GM21367 (cell line): ENCODE measurements around the gene ADCY5.

ENCODE experiments used
- ATAC-seq: cut with Tn5 transposase; IDR thresholded peaks from one replicate; pipeline ENCODE4 v1.9.1; 2021; ENCODE audit not compliant: unreplicated experiment

ADCY5 gene

GRCh38 chr3:123290962-123291361 is 157.9 kb downstream of the ADCY5 start:
- no peak for ATAC-seq

- no peak for ATAC-seq
These were observed 158.6 kb downstream of the ADCY5 start for GRCh38 chr3:123290107-123290930.

GRCh38 chr3:123289391-123290106 is 159.3 kb downstream of the ADCY5 start:
- no peak for ATAC-seq

GRCh38 chr3:123287962-123288302 is 161.0 kb downstream of the ADCY5 start:
- no peak for ATAC-seq

GRCh38 chr3:123287051-123287961 is 161.6 kb downstream of the ADCY5 start:
- ATAC-seq, result no peak

GRCh38 chr3:123286308-123287023 is 162.4 kb downstream of the ADCY5 start:
- ATAC-seq, result no peak

- no peak for ATAC-seq
These were observed 163.0 kb downstream of the ADCY5 start for GRCh38 chr3:123285931-123286307.

- ATAC-seq, result no peak
These were observed 163.4 kb downstream of the ADCY5 start for GRCh38 chr3:123285479-123285878.

- no peak for ATAC-seq
These were observed 163.8 kb downstream of the ADCY5 start for GRCh38 chr3:123285066-123285465.

GRCh38 chr3:123284399-123285010 is 164.4 kb downstream of the ADCY5 start:
- ATAC-seq, result no peak

GRCh38 chr3:123283657-123284398 is 165.1 kb downstream of the ADCY5 start:
- no peak for ATAC-seq

GRCh38 chr3:123283074-123283473 is 165.8 kb downstream of the ADCY5 start:
- no peak for ATAC-seq

- ATAC-seq, result no peak
These were observed 166.4 kb downstream of the ADCY5 start for GRCh38 chr3:123282461-123282860.

- no peak for ATAC-seq
These were observed 167.0 kb downstream of the ADCY5 start for GRCh38 chr3:123281929-123282328.

GRCh38 chr3:123281406-123281805 is 167.5 kb downstream of the ADCY5 start:
- no peak for ATAC-seq

- ATAC-seq, result no peak
These were observed 169.8 kb downstream of the ADCY5 start for GRCh38 chr3:123279121-123279520.

- no peak for ATAC-seq
These were observed 170.4 kb downstream of the ADCY5 start for GRCh38 chr3:123278446-123278845.

GRCh38 chr3:123277106-123277505 is 171.8 kb downstream of the ADCY5 start:
- ATAC-seq, result no peak

GRCh38 chr3:123276346-123277006 is 172.4 kb downstream of the ADCY5 start:
- ATAC-seq, result no peak
